ENCODE data around the gene STXBP5.

The STXBP5 gene

DNA sequence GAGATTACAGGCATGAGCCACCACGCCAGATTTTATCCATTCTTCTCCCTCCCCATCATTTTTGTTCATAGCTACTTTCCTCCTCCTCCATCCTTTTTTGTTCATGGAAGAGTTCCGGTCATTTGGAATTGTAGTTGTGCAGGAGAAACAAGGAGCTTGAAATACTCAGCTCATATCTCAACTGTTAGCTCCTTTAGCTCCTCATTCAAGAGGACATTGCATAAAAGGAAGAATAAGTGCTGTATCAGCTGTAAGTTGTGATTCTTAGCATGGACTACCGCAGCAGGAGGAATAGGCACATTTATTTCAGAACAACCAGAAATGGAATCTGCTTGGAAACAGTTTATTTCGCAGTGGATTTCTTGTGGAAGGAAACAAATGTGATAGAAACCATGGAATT is 7.6 kb downstream of the STXBP5 start:
- no peak for DNase-seq

DNA sequence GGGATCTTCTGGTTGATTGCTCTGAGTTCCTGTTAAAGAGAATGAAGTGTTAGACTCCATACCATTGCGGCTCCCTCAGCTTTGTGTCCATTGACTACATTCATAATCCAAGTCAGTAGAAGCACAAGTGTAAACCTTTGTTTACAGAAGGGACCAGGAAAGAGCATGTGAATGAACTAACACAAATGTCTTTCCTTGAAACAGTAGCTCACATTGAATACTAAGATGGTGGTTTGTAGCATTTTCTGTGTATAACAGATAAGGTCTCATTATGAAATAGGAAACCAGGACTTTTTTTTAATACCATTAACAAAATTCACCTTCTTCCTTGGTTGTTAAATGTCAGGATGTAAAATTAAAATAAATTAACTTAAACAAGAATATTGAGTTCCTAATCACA is 8.4 kb downstream of the STXBP5 start:
- DNase-seq = no peak

DNA sequence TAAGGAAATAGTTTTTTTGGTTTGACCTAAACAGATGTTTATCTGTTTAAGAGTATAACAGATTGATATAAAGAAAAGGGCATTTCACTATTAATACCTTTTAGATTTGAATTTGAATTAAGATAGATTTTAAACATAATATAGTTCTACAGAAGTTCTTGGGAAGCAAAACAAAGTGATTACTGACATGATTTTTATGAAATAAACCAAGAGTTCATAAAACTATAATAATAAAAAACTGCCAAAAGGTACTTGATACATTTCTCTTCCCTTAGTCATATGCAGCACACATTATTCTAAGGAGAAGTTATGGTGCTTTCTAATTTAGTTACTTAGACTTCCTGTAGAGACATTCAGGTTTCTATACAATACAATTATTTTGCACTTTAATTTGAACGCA is 9.6 kb downstream of the STXBP5 start:
- DNase-seq = no peak

DNA sequence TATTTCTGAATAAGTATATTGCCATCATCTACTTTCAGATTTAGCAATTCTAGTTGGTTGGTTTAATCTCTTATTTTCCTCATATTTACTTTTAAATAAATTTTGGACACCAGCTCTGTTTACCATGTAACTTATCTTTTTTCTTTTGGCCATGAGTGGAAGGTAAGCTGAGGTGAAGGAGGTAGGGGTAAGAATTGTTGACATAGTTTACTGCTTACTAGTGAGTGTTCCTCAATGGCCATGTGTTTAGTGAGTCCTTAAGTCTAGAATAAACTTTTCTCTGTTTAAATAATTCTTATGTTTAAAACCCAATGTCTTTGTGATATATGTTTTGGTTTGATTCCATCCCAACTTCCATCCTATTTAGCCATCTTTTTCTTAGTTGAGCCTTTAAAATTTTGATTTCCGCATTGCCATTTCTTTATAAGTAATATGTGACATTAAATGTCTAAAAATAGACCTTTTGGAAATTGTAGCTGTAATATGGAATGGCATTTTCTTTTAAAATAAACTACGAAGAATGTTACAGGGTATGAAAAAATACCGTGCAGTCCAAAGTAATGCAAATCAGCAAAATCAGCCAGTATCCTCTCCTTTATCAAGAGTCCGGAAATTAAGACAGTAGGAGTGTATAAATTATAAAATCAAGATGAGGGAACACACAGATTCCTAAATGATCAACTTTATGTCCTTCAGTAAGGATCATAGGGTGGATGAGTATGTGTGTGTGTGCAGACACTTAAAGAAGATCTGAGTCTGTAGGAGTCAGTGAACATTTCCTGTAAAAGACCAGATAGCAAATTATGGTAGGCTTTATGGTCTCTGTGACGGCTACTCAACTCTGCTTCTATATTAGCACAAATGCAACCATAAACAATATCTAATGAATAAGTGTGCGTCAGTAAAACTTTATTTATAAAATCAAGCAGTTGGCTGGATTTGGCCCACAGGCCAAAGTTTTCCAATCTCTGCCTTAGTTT is 10.3 kb downstream of the STXBP5 start:
- no peak for DNase-seq

DNA sequence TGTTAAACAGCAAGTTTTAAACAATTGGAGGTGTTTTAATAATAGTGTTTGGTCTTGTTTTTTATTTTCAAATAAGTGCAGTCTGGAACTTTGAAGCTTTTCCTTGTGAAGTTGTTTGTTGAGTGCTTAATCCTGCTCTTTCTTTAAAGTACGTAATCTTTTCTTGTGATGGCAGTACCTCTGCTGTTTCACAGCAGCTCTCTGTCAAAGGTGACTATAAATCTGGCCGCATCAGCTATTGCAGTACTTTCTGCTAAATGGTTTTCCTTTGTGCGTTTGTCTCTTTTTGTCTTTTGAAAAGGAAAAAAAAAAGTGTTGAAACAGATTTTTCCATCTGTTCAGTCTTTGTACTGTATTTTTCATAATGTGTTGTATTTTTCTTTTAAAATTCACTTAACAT is 12.7 kb downstream of the STXBP5 start:
- no peak for DNase-seq

DNA sequence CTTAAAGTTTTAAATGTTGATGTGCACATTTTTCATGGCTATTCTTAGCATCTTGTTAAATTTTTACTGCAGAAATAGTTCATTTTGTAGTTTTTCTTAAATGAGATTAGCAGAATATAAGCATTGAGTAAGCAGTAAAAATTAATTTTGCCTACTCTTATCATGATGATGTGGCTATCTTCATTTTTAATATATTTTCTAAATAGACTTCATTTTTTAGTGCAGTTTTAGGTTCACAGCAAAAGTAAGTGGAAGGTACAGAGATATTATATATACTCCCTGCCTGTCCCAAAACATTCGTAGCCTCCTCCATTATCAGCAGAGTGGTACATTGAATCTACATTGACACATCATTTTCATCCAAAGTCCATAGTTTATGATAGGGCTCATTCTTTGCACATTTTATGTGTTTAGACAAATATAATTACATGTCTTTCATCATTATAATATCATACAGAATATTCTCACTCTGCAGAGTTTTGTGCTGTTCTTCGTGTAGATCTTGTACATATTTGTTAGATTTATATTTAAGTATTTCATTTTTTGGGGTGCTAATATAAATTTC is 13.7 kb downstream of the STXBP5 start:
- no peak for DNase-seq

DNA sequence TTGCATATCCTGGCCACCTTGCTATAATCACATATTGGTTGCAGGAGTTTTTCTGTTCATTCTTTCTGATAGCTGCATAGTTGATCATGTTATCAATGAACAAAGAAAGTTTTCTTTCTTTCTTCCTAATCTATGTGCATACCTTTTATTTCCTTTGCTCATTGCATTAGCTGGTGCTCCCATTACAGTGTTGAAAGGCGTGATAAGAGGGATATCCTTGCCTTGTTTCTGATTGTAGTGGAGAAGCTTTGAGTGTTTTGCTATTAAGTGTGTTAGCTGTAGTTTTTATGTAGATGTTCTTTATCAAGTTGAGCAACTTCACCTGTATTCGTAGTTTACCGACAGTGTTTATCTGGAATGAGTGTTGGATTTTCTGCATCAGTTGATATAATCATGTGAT is 14.6 kb downstream of the STXBP5 start:
- DNase-seq = no peak

DNA sequence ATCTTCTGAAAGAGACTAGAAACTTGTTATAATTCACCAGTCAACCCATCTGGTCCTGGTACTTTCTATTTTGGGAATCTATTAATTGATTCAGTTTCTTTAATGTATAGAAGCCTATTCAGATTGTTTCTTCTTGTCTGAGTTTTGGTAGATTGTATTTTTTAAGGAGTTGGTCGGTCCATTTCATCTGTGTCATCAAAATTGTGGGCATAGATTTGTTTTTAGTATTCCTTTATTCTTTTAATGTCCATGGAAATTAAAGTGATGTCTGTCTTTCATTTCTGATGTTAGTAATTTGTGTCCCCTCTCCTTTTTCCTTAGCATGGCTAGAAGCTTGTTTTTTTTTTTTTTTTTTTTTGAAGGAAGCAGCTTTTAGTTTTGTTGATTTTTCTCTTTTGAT is 15.2 kb downstream of the STXBP5 start:
- no peak for DNase-seq

DNA sequence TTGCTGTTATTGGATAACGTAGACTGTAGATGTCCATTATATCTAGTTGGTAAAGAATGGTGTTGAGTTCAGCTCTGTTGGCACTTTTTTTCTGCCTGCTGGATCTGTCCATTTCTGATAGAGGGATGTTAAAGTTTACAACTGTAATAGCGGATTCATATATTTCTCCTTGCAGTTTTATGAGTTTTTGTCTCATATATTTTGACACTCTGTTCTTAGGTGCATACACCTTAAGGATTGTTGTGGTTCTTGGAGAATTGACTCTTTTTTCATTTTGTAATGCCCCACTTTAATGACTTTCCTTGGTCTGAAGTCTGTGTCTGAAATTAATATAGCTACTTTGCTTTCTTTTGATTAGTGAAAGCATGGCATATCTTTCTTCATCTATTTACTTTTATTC is 16.1 kb downstream of the STXBP5 start:
- DNase-seq = no peak

DNA sequence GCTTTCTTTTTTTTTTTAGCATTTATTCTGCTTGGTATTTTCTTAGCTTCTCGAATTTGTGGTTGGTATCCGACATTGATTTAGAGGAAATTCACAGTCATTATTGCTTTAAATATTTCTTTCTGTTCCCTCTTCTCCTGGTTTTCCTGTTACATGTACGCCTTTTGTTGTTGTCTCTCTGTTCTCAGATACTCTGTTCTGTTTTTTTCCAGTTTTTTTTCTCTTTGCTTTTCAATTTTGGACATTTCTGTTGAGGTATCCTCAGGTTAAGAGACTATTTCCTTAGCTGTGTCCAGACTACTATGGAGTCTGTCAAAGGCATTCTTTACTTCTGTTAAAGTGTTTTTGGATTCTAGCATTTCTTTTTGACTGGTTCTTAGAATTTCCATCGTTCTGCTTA is 17.5 kb downstream of the STXBP5 start:
- no peak for DNase-seq

DNA sequence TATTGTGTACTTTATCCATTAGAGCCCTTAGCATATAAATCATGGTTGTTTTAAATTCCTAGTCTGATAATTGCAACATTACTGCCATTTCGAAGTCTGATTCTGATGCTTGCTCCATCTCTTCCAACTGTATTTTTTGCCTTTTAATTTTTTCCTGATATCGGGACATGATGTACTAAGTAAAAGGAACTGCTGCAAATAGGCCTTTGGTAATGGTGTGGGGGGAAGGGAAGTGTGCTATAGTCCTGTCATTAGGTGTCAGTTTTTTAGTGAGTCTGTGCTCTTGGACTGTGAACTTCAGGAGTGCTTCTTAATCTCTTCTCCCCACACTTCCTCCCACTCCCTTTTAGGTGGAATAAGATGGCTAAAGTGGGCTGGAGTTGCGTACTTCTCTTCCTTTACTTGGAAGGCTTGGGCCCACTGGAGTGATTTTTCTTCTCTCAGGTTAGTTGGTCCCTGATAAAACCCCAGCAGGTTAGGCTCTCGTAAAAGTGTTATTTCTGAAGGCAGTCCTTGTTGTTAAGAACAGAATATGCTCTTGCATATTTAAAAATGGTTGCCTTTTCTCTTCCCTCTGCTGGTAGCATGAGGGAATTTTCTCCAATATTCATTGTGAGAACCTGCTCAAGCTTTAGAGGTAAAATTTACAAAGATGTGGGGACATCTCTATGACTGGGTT is 18.1 kb downstream of the STXBP5 start:
- DNase-seq = no peak

DNA sequence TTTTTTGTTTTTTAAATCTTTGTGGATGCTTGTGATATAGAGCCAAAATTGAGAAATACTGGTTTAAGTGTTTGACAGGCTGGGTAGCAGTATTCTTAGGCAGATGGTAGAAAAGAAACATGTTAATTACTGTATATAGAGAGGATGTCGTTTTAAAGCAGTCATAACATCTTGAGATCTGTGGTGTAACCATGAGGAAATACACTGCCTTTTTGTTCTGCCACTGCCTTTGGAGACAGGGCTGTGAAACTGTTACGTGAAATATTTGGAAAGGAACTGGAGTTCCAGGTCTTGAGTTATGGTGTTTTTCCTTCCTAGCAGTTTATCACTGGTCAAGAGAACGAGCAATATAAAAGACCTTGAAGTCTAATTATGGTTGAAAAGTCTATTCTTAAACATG is 19.5 kb downstream of the STXBP5 start:
- DNase-seq = no peak

DNA sequence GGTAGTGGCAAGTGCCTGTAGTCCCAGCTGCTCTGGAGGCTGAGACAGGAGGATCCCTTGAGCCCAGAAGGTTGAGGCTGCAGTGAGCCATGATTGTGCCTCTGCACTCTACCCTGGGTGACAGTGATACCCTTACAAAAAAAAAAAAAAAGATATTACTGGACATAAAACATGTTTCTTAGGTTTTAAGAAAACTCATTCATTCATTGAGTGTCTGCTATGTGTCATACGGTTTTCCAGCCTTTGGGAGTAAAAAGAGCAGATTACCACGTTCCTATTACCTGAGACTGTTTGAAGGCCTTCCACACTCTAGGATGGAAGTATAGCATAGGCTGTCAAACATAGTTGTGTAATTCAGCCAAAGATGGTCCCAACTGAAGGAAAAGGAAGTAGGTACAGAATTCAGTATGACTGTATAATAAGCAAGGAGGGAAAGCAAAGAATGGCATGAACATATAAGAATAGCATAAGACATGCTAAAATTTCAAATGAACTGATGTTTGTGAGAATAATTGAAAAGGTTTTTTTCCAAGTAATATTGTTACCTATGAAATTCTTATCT is 22.0 kb downstream of the STXBP5 start:
- no peak for DNase-seq

DNA sequence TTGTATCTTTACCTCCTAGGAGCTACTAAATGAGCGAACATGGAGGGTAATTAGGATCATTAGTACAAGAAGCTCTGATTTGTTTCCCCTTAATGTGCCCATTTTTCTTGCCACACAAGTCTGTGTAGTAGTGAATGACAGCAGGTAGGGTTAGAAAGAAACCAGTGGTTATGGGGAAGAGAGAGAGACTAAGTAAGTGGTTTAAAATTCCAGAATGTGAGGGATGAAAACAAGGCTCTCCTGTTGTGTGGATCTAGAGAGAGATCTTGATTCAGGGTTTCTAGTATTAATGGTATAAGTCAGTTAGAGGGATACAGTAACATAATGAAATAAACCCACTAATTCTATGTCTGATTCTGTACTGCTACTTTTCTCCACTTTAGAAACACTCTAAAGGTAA is 22.7 kb downstream of the STXBP5 start:
- DNase-seq = no peak

DNA sequence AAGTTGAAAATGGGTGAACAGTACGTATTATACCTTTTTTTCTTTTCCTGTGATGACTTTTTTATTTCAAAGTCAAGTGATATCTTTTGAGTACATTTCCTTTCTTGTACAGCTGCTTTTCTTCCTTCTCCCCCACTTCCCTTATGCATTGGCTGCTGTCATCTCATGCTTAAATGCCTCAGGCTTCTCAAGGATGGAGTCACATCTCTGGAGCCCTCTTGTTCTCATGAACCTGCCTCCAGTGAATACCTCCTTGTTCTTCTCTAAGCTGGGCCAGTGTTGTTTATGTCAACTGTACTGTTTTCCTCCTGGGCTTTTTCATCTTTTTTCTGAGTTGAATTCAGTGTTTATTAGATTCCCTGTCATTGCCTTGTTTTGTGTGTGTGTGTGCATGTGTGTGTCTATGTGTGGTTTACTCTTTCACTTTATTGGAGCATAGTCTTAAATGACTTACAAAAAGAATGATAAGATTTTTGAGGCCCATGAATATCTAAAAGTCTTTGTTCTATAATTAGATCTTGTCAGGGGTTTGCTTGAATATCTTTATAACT is 23.6 kb downstream of the STXBP5 start:
- no peak for DNase-seq

DNA sequence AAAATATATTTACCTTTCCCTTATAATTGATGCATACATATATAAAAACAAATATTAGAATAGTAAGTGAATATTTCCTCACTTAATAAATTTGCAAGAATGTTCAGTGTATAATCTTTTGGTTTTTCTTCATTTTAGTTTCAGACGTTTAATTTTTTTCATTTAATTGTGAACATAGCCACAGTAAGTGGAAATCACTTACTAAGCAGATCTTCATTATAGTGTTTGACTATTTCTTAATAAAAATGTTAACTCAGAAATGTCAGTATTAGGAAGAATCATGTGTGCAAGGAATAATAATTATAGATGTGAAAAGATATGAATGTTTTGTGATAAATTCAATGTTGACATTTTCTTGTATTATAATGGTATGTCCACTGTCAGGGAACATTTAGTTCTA is 27.4 kb downstream of the STXBP5 start:
- no peak for DNase-seq

DNA sequence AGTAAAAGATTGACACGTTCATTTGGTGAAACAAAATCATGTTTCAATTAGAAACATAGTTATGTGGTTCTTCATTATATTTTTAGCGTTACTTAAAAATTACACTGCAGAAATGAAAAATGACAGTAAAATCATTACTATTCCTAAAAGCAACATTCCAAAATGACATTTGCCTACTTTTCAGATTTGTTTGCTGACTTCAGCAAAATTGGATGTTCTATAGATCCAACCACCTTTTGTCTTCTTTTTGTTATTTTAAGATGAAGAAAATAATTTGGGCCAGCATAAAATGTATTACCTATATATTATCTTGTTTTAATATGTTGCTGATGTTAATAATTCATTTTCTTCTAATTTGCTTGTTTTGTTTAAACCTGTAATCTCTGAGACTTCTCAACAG is 30.5 kb downstream of the STXBP5 start:
- DNase-seq = no peak

DNA sequence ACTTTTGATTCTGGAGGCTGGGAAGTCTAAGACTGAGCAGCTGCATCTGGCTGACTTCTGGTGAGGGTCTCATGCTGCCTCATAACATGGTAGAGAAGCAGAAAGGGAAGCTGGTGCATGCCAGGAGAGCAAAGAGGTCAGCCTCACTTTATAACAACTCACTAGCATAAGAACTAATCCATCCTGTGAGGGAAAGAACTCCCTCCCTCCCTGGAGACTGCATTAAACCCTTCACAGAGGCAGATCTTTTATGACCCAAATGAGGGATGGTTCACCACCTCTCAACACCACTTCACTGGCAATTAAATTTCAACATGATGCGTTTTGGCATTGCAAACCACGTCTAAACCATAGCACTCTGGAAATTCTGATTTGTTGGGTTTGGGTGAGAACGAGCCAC is 33.9 kb downstream of the STXBP5 start:
- no peak for DNase-seq

DNA sequence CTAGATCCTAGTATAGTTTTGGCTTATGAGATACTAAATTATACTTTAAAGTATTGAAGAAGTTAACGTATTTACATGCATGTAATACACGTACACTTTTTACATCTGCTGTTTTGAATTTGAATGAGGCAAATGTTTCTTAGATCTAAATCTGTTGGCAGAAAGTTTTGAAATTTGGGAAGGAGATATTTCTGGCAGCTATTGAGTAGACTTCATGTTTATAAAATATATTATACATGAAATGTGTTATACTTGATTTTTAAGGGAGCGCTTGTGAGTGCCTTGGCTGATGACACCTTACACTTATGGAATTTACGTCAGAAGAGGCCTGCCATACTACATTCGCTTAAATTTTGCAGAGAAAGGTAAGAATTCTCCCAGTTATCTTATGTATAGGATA is 34.7 kb downstream of the STXBP5 start:
- DNase-seq = no peak

DNA sequence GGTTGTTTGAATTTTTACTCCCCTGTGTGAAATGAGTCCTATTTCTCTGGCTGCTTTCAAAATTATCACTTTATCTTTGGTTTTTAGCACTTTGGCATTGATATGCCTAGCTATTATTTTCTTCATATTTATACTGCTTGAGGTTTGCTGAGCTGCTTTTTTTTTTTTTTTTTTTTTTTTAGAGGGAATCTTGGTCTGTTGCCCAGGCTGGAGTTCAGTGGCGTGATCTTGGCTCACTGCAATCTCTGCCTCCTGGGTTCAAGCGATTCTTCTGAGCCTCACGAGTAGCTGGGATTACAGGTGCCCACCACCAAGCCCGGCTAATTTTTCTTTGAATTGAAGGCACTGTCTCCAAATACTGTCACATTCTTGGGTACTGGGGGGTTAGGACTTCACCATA is 40.6 kb downstream of the STXBP5 start:
- no peak for DNase-seq

DNA sequence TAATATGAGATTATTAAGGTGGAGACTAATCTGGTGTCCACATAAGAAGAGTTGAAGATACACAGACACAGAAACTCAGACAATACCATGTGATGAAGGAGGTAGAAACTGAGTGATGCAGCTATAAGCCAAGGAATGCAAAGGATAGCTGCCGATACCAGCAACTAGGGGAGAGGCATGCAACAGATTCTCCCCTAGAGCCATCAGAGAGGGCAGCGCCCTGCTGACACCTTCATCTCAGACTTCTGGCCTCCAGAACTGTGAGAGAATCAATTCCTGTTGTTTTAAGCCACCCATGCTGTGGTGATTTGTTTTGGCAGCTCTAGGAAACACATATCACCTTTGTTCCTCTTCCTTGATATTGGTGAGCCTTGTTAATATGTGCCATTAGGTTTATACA is 41.5 kb downstream of the STXBP5 start:
- no peak for DNase-seq

DNA sequence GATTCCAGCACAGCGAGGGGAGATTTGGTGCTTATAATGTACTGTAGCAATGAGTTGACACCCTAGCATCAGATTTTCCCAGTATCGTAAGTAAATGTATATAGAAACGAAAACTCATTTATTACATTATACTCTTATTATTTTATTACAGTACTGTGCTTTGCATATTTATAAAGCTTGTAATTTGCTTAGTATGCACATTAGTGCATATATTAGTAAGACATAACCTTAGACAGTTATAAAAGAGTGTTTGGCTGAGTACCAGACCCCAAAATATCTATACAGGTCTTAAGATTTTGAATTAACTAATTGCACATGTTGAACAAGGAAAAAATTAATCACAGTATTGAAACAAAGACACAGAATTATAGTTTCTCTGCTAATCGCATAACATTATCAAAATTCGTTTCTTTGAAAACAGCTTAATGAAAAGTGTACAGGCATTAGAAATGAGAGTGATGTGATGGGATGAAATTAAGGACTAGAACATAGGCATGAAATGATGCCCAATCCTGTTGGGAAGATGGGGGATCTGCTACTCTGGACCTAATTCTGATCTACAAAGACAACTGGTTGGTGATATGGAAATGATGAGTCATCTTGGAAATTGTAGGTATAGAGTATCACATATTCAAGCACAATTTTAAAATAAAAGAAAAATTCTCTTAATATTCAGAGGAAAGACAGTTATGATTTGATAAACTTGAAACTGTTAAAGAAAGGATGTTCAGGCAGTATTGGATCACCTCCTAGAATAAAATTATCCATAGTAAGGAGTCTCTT is 42.8 kb downstream of the STXBP5 start:
- DNase-seq = no peak

Data from fibroblast of skin of back (primary cell).